SU-DHL-6 (cell line): ENCODE results near the gene IGSF10.
A peak's percentile ranks its signal among the peaks of the same experiment; 100 is the strongest.

Experiments
- H2AFZ ChIP-seq: fragments of 200-600 bp; sonication (generic); 2 replicates; pipeline ENCODE4 v1.6.1; 2014; ENCODE audit warnings: low read depth, mild to moderate bottlenecking, moderate library complexity, mixed read lengths, antibody characterized with exemption, low read length; ENCODE audit not compliant: severe bottlenecking
- H3F3A ChIP-seq: fragments of 200-600 bp; shearing (Covaris generic); 2 replicates; pipeline ENCODE4 v1.6.0; 2016; ENCODE audit warnings: antibody characterized with exemption, mild to moderate bottlenecking; ENCODE audit not compliant: insufficient read depth
- H3K27ac ChIP-seq: fragments of 200-600 bp; sonication (generic); 2 replicates; pipeline ENCODE4 v1.5.1; 2016; ENCODE audit warnings: low read depth, mild to moderate bottlenecking, low read length, moderate library complexity, mixed read lengths
- H3K27me3 ChIP-seq: fragments of 200-600 bp; sonication (generic), shearing (Covaris generic); 2 replicates; pipeline ENCODE4 v1.6.0; 2014; ENCODE audit warnings: mild to moderate bottlenecking, low read length
- H3K36me3 ChIP-seq: fragments of 200-600 bp; sonication (generic); 2 replicates; pipeline ENCODE4 v1.6.1; 2014; ENCODE audit warnings: mild to moderate bottlenecking, low read length, mixed read lengths
- H3K4me2 ChIP-seq: fragments of 300-600, 200-600 bp; shearing (Covaris generic), sonication (generic); 2 replicates; pipeline ENCODE4 v1.6.0; 2014; ENCODE audit warnings: low read length, low read depth, mild to moderate bottlenecking; ENCODE audit not compliant: poor library complexity, severe bottlenecking
- H3K4me3 ChIP-seq: fragments of 200-600 bp; sonication (generic); 2 replicates; pipeline ENCODE4 v1.5.1; 2014; ENCODE audit warnings: antibody characterized with exemption, low read length, mild to moderate bottlenecking, mixed read lengths; ENCODE audit not compliant: insufficient read depth, poor library complexity, severe bottlenecking
- H3K79me2 ChIP-seq: fragments of 200-600 bp; sonication (generic); 2 replicates; pipeline ENCODE4 v1.6.1; 2014; ENCODE audit warnings: mild to moderate bottlenecking, low read length, moderate library complexity; ENCODE audit not compliant: insufficient read depth
- H3K9ac ChIP-seq: fragments of 200-600 bp; sonication (generic); 2 replicates; pipeline ENCODE4 v1.7.0; 2014; ENCODE audit warnings: mild to moderate bottlenecking, low read length
- H3K9me2 ChIP-seq: fragments of 200-600 bp; sonication (generic); replicated peaks from 2 replicates; pipeline ENCODE4 v1.6.1; 2014; ENCODE audit warnings: low read length; ENCODE audit not compliant: insufficient read depth
- H3K9me3 ChIP-seq: fragments of 200-600 bp; sonication (generic); 2 replicates; pipeline ENCODE4 v1.6.1; 2014; ENCODE audit warnings: low read length, mixed read lengths; ENCODE audit not compliant: insufficient read depth
- H4K20me1 ChIP-seq: fragments of 200-600 bp; sonication (generic); 2 replicates; pipeline ENCODE4 v1.6.1; 2014; ENCODE audit warnings: low read depth, mild to moderate bottlenecking, antibody characterized with exemption, low read length, moderate library complexity, mixed read lengths
- CTCF ChIP-seq: fragments of 200-600 bp; sonication (generic); IDR thresholded peaks from one replicate; pipeline ENCODE4 v1.5.1; 2017; ENCODE audit warnings: antibody characterized with exemption, mild to moderate bottlenecking, low read length, moderate library complexity; ENCODE audit not compliant: insufficient read depth, poor library complexity, severe bottlenecking
- EZH2phosphoT487 ChIP-seq: fragments of 200-600 bp; sonication (generic), shearing (Covaris generic); conservative IDR thresholded peaks from 2 replicates; pipeline ENCODE4 v1.6.1; 2018; ENCODE audit warnings: mild to moderate bottlenecking, antibody characterized with exemption, low read length, moderate library complexity, mixed read lengths

The IGSF10 gene

GRCh38 chr3:151426341-151426657 lies 34.6 kb downstream of the IGSF10 start:
- Histone ChIP-seq H3K79me2 (no peaks in the 10 kb centered on the region), H3K27me3 (no peaks in the 10 kb centered on the region), H3K4me2 (peak overlapping the region; percentile 27), H3K4me3 (no peak overlapping the region), H3F3A (no peaks in the 10 kb centered on the region), H3K9me2 (no peaks in the 10 kb centered on the region), H3K9me3 (no peaks in the 10 kb centered on the region), H2AFZ (peak overlapping the region; percentile 57), H3K36me3 (peaks cover 5% of the 10 kb centered on the region; the same call in 1 of the 2 replicates), H3K9ac (0 out of 2 replicates have a peak overlapping the region, but pooled peaks have one; percentile 7), H4K20me1 (no peaks in the 10 kb centered on the region), H3K27ac (peak overlapping the region; percentile 31)
- TF ChIP-seq CTCF: peak; percentile 27
- no peak for TF ChIP-seq EZH2phosphoT487

GRCh38 chr3:151425627-151426340 lies 35.1 kb downstream of the IGSF10 start:
- H3K9me2 ChIP-seq: no peaks in the 10 kb centered on the region
- H3K4me3 ChIP-seq: no peak overlapping the region
- no peaks in the 10 kb centered on the region for H3K27me3 ChIP-seq
- 0 out of 2 replicates have a peak overlapping the region, but pooled peaks have one; percentile 7 for H3K9ac ChIP-seq
- TF ChIP-seq CTCF (peak; percentile 76), EZH2phosphoT487 (no peak)
- H2AFZ ChIP-seq: peak overlapping the region; percentile 57
- no peaks in the 10 kb centered on the region for H3K79me2 ChIP-seq
- H3K9me3 ChIP-seq: no peaks in the 10 kb centered on the region
- no peaks in the 10 kb centered on the region for H3F3A ChIP-seq
- H3K4me2 ChIP-seq: peak overlapping the region; percentile 27
- H3K36me3 ChIP-seq: peaks cover 5% of the 10 kb centered on the region; the same call in 1 of the 2 replicates
- H3K27ac ChIP-seq: peak overlapping the region; percentile 31
- H4K20me1 ChIP-seq: no peaks in the 10 kb centered on the region

GRCh38 chr3:151423091-151423490 lies 37.8 kb downstream of the IGSF10 start:
- no peak overlapping the region for H3K4me2 ChIP-seq
- H3K27me3 ChIP-seq: no peaks in the 10 kb centered on the region
- H3K4me3 ChIP-seq: no peak overlapping the region
- no peak overlapping the region for H3K9ac ChIP-seq
- no peak overlapping the region for H3K27ac ChIP-seq
- H3K9me3 ChIP-seq: no peaks in the 10 kb centered on the region
- 0 out of 2 replicates have a peak, but pooled peaks cover 4% of the 10 kb centered on the region for H3K36me3 ChIP-seq
- H3K79me2 ChIP-seq: no peaks in the 10 kb centered on the region
- no peaks in the 10 kb centered on the region for H4K20me1 ChIP-seq
- H2AFZ ChIP-seq: no peak overlapping the region
- H3K9me2 ChIP-seq: no peaks in the 10 kb centered on the region
- no peaks in the 10 kb centered on the region for H3F3A ChIP-seq
- TF ChIP-seq EZH2phosphoT487 (no peak), CTCF (no peak)
